Measurements from ENCODE around the gene ZKSCAN1. TPM values are rescaled to one million over a fixed set of nuclear protein-coding genes. Genes with fewer than 3 reads are reported as not detected.
"Not testable (repeated sequence)": the region's sequence is repeated elsewhere in the genome, so short reads cannot be mapped to it uniquely, and the experiment has no call there.

The ZKSCAN1 gene
- total RNA-seq, 1 donor from 2014 or later = 143 TPM

- no peak for TF ChIP-seq CTCF (IDR thresholded peaks at IDR 0.05; ENCODE audit: unreplicated experiment)
- Mint-ChIP-seq H3K4me1 (peaks cover 13% of the 10 kb centered on the region), H3K27ac (no peak overlapping the region), H3K4me3 (no peak overlapping the region), H3K36me3 (no peaks in the 10 kb centered on the region), H3K9me3 (no peaks in the 10 kb centered on the region), H3K27me3 (ENCODE audit: low read depth) (peaks cover 9% of the 10 kb centered on the region)
- DNase-seq (ENCODE audit: low spot score in 2 of 2, unreplicated experiment in 2 of 2) = no peak
Measured at GRCh38 chr7:100010901-100011300, 4.5 kb upstream of the ZKSCAN1 start.

DNA sequence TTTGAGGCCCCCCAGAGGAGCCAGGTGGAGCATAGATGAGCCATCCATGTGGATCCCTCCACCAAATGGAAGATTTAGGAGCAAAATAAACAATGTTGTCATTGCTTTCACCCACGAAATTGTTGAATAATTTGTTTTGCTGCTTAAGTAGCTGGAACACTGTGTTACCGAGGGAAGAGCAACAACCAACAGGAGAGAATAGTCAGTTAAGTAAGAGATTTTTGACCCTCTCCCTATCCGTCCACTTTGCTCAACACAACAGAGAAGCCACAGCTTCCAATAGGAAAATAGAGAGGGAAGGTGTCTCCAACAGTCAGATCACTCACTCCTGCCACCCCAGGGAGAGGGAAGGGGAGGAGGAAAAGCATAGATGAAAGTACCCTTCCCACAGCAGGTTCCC, 3.9 kb upstream of the ZKSCAN1 start:
- no peak overlapping the region for H3K27ac Mint-ChIP-seq

GRCh38 chr7:100012385-100013327, 2.7 kb upstream of the ZKSCAN1 start:
- peaks cover 28% of the 10 kb centered on the region for H3K4me1 Mint-ChIP-seq
- DNase-seq (ENCODE audit: low spot score in 2 of 2, unreplicated experiment in 2 of 2); H3K27me3 Mint-ChIP-seq (ENCODE audit: low read depth); H3K27ac Mint-ChIP-seq; H3K9me3 Mint-ChIP-seq; H3K4me3 Mint-ChIP-seq; H3K36me3 Mint-ChIP-seq: not testable (repeated sequence)

More for the DNA sequence above, 3.9 kb upstream of the ZKSCAN1 start:
- no peak for DNase-seq (ENCODE audit: low spot score in 2 of 2, unreplicated experiment in 2 of 2)
- H3K36me3 Mint-ChIP-seq = no peaks in the 10 kb centered on the region
- TF ChIP-seq CTCF (IDR thresholded peaks at IDR 0.05; ENCODE audit: unreplicated experiment) = no peak
- H3K4me3 Mint-ChIP-seq = no peak overlapping the region
- no peaks in the 10 kb centered on the region for H3K9me3 Mint-ChIP-seq
- H3K27me3 Mint-ChIP-seq (ENCODE audit: low read depth) = peaks cover 9% of the 10 kb centered on the region
- H3K4me1 Mint-ChIP-seq = peaks cover 18% of the 10 kb centered on the region

GRCh38 chr7:100013328-100013676, 2.1 kb upstream of the ZKSCAN1 start:
- Mint-ChIP-seq H3K4me3 (no peak overlapping the region), H3K9me3 (no peaks in the 10 kb centered on the region), H3K27ac (no peak overlapping the region), H3K27me3 (ENCODE audit: low read depth) (peaks cover 9% of the 10 kb centered on the region), H3K36me3 (peaks cover 3% of the 10 kb centered on the region), H3K4me1 (peaks cover 28% of the 10 kb centered on the region)
- DNase-seq (ENCODE audit: low spot score in 2 of 2, unreplicated experiment in 2 of 2) = no peak
- no peak for TF ChIP-seq CTCF (IDR thresholded peaks at IDR 0.05; ENCODE audit: unreplicated experiment)

- TF ChIP-seq CTCF (IDR thresholded peaks at IDR 0.05; ENCODE audit: unreplicated experiment) = no peak
- peaks cover 28% of the 10 kb centered on the region for H3K4me1 Mint-ChIP-seq
- peak overlapping the region; percentile 91 for H3K4me3 Mint-ChIP-seq
- H3K9me3 Mint-ChIP-seq = no peaks in the 10 kb centered on the region
- no peak for DNase-seq (ENCODE audit: low spot score in 2 of 2, unreplicated experiment in 2 of 2)
- peak overlapping the region; percentile 93 for H3K27ac Mint-ChIP-seq
- peaks cover 3% of the 10 kb centered on the region for H3K36me3 Mint-ChIP-seq
- H3K27me3 Mint-ChIP-seq (ENCODE audit: low read depth) = peaks cover 7% of the 10 kb centered on the region
Measured at GRCh38 chr7:100016215-100016901, 962 bp downstream of the ZKSCAN1 start.

GRCh38 chr7:100017300-100017699, 1.9 kb downstream of the ZKSCAN1 start:
- H3K27ac Mint-ChIP-seq = peak overlapping the region; percentile 69
- DNase-seq (ENCODE audit: low spot score in 2 of 2, unreplicated experiment in 2 of 2) = no peak
- H3K4me3 Mint-ChIP-seq = peak overlapping the region; percentile 30
- peaks cover 30% of the 10 kb centered on the region for H3K4me1 Mint-ChIP-seq
- peaks cover 5% of the 10 kb centered on the region for H3K36me3 Mint-ChIP-seq
- no peak for TF ChIP-seq CTCF (IDR thresholded peaks at IDR 0.05; ENCODE audit: unreplicated experiment)
- H3K9me3 Mint-ChIP-seq = no peaks in the 10 kb centered on the region
- H3K27me3 Mint-ChIP-seq (ENCODE audit: low read depth) = no peaks in the 10 kb centered on the region
